Fibroblast of pulmonary artery (primary cell): ENCODE data around the gene TNFAIP8L2.
"Not testable (repeated sequence)": the region's sequence is repeated elsewhere in the genome, so short reads cannot be mapped to it uniquely, and the experiment has no call there.

ENCODE experiments used
- DNase-seq: peaks from one replicate; pipeline ENCODE4 v3.0.0-alpha.2; 2010; ENCODE audit warnings: low read depth
- H3K4me3 ChIP-seq: replicated peaks from 2 replicates; pipeline ENCODE4 v1.5.1; 2011; ENCODE audit warnings: low read depth, mild to moderate bottlenecking, control low read depth, low read length, moderate library complexity
- TF ChIP-seq, protein P1 (sequence below): IDR thresholded peaks from 2 replicates; pipeline ENCODE4 v1.5.1; 2011; ENCODE audit warnings: mild to moderate bottlenecking, control low read depth, low read length, inconsistent platforms; ENCODE audit errors: missing control alignments

Gene TNFAIP8L2

DNA sequence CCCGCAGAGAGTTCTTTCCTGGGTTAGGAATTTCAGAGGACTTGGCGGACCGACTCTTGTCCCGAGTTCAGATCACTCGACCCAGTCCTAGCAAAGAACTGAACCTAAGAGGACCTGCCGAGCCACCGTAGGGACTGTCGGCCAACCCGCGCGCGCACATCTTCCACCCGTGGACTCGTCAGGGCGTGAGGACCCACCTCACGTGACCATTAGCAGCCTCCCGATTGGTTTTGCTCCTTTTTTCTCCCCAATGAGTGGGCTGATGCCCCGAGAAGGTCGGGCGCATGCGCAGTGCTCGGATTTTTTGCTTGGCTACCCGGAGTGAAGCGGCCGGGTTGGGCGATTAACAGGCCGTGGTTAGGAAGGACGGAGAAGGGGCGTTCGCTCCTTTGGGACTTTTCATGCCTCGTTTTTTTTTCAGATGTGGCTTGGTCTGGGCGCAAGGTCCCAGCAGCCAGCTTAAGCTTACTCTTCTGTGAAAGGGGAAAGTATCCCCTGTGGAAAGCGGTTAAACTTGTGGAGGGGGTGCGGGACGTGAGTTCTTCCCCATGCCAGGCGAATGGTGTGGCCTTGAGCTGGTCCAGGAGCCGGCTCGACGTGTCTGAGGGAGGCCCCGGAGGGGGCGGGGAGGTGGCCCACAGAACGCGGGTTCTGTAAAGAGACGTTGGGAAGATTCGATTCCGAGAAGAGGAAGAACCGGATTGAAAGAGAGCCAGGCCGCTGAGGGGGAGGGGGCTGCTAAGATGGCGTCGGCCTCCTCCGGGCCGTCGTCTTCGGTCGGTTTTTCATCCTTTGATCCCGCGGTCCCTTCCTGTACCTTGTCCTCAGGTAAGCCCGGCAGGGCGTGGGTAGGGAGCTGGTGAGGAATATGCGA is 42.0 kb downstream of the TNFAIP8L2 start, which contains the start of gene PIP5K1A:
Gene PIP5K1A, plus strand, starts transcription at position 299 of the 874 bp plus-strand sequence. Its CDS starts 445 bp downstream, at position 744.
- TF ChIP-seq, protein P1, sequence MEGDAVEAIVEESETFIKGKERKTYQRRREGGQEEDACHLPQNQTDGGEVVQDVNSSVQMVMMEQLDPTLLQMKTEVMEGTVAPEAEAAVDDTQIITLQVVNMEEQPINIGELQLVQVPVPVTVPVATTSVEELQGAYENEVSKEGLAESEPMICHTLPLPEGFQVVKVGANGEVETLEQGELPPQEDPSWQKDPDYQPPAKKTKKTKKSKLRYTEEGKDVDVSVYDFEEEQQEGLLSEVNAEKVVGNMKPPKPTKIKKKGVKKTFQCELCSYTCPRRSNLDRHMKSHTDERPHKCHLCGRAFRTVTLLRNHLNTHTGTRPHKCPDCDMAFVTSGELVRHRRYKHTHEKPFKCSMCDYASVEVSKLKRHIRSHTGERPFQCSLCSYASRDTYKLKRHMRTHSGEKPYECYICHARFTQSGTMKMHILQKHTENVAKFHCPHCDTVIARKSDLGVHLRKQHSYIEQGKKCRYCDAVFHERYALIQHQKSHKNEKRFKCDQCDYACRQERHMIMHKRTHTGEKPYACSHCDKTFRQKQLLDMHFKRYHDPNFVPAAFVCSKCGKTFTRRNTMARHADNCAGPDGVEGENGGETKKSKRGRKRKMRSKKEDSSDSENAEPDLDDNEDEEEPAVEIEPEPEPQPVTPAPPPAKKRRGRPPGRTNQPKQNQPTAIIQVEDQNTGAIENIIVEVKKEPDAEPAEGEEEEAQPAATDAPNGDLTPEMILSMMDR: no peak
- peak; percentile 99 for DNase-seq
- H3K4me3 ChIP-seq: peak within 1 kb of the TSS; percentile 100

DNA sequence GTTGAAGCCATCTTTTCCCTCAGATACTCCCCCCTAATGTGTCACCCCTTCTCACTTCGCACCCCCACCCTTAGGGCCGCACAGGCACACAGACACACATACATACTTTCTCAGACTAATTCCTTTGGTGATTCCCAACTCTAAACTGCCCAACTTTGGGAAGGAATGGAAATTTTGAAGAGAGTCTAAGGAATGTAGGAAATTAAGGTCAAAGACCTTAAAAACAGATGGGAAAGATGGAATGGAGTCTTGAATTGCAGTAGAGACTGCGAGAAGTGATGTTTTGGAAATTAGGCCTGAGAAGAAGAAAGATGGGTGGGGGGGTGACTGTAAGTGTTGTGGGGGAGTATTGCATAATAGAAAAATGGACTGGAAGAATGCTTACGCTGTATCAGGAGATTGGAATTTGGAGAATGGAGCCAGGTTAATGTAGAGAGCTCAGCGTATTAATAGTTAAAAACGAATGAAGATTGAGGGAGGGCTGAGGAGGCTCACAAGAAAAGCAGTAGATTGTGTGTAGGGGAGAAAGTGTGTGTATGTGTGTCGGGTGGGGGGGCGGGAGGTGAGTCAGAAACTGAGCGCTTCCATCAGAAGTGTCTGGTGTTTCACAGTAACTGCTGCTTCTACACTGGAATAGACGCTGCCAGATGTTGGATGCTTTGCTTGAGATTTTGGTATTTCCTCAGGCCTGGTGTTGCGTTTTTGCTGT is 43.6 kb downstream of the TNFAIP8L2 start:
- TF ChIP-seq, protein P1: no peak
- peak; percentile 92 for DNase-seq

DNA sequence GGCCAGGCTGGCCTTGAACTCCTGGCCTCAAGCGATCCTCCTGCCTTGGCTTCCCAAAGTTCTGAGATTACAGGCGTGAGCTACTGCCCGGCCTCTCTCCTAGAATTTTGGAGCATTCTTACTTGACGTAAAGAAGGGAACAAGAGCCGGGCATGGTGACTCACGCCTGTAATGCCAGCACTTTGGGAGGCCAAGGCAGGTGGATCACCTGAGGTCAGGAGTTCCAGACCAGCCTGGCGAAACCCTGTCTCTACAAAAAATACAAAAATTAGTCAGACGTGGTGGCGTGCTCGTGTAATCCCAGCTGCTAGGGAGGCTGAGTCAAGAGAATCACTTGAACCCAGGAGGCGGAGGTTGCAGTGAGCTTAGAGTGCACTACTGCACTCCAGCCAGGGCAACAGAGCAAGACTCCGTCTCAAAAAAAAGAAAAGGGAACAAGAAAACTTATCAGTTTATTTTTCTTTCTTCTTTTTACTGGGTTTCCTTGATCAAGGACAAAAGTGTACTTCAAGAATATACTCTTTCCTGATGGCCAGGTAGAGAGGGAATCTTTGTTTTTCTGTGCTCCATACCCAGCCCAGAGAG is 49.0 kb downstream of the TNFAIP8L2 start:
- H3K4me3 ChIP-seq, DNase-seq: not testable (repeated sequence)

More for the DNA sequence above, 43.6 kb downstream of the TNFAIP8L2 start:
- H3K4me3 ChIP-seq: peak overlapping the region; percentile 100
